GM21381 (cell line): ENCODE data around the gene TM4SF1.

Experiments
- ATAC-seq: cut with Tn5 transposase; IDR thresholded peaks from one replicate; pipeline ENCODE4 v1.9.1; 2021; ENCODE audit warnings: mild to moderate bottlenecking, moderate library complexity; ENCODE audit not compliant: unreplicated experiment

TM4SF1 gene

GRCh38 chr3:149377408-149378364 is at the start of gene TM4SF1:
Gene TM4SF1 (minus strand): TSS chr3:149377649. CDS start chr3:149377547, 102 bp downstream.
- ATAC-seq: no peak

DNA sequence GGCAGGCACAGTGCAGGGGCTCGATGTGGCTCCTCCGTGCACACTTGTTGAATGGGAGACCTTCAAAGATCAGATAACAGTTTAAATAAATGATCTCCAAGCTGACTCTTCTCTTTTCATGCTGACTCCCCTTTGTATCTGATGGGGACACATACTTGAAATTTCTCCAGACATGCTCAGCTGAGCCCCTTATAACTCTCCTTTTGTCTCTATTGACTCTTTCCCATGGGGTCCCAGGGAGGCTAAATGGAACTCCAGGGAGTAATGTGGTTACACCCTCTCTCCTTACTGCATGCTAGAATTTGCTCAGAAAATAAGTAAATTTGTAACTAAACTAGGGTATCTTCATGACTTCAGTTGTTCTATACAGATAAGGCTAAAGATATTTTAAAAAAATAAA is 48.9 kb upstream of the TM4SF1 start:
- ATAC-seq: no peak

- ATAC-seq: no peak
These were observed 47.5 kb upstream of the TM4SF1 start for GRCh38 chr3:149424918-149425317.

DNA sequence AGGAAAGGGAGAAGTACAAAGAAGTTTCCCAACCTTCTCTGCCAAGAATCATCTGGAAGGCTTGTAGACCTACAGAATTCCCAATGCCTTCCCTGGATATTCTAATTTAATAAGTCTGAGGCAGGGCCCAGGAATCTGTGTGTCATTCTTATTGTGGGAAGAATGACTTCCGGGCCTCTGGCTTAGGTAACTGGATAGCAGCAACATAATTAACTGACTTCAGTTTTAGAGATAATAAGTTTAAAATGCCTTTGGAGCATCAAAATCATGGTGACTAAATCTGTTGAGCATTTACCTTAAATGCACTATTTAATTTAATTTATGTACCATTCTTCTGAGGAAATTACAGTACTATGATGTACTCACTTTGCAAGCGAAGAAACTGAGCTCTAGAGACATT is 44.3 kb upstream of the TM4SF1 start:
- ATAC-seq: no peak

- ATAC-seq: no peak
These were observed 42.4 kb upstream of the TM4SF1 start for GRCh38 chr3:149419816-149420215.

DNA sequence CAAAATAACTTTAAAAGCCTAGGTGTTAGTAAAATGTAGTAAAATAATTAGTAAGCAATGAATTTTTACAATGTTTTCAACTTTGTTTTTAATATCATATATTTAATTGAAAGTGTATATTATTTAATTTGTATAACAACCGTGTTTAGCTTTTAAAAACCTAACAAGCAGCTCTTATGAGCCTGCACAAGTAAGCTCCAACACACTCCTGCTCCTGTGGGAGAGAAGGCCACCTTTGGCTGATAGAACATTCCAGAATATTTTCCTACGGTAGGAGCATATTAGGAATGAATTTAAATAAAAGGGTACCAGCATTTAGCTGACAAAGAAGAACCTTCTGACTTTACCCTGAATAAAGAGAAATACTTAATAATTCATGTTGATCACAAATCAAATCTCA is 40.3 kb upstream of the TM4SF1 start:
- ATAC-seq: no peak

GRCh38 chr3:149417174-149417573 is 39.7 kb upstream of the TM4SF1 start:
- peak; percentile 93 for ATAC-seq

- no peak for ATAC-seq
These were observed 38.0 kb upstream of the TM4SF1 start for GRCh38 chr3:149415484-149415883.

- ATAC-seq: no peak
These were observed 37.2 kb upstream of the TM4SF1 start for GRCh38 chr3:149414557-149415231.

DNA sequence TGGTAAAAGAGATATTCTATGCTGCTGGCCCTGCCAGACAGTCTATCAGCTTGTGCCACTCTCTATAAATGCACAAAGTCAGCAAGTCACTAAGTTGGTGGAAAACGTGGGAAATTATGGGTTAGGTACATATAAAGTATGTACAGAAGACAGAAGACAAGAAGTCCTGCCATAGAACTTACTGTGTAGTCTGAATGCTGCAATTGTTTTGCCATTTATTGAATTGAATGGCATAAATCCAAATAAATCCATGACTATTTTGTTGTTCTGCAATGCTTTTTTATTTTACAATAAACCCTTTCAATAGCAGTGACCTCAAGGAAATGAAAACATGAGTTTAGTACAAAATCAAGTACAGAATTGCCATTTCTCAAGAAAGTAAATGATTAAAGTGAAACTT is 34.1 kb upstream of the TM4SF1 start:
- ATAC-seq: no peak

DNA sequence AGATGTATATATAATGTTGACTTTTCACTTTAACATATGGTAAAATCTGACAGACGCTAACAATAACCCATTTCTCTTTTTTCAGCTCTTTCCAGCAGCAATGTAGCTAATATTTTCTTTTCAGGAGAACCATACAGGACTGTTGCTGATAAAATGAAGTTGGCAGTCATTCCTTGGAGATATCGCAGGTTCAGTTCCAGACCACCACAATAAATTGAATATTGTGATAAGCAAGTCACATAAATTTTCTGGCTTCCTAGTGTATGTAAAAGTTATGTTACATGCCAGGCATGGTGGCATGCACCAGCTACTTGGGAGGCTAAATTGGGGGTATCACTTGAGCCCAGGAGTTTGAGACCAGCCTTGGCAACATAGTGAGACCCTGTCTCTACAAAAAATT is 31.9 kb upstream of the TM4SF1 start:
- no peak for ATAC-seq

- ATAC-seq: no peak
These were observed 30.4 kb upstream of the TM4SF1 start for GRCh38 chr3:149407898-149408297.

GRCh38 chr3:149406244-149406752 is 28.8 kb upstream of the TM4SF1 start:
- no peak for ATAC-seq

GRCh38 chr3:149403443-149403842 is 26.0 kb upstream of the TM4SF1 start:
- no peak for ATAC-seq

- no peak for ATAC-seq
These were observed 25.0 kb upstream of the TM4SF1 start for GRCh38 chr3:149402481-149402880.

GRCh38 chr3:149401926-149402310 is 24.5 kb upstream of the TM4SF1 start:
- no peak for ATAC-seq

DNA sequence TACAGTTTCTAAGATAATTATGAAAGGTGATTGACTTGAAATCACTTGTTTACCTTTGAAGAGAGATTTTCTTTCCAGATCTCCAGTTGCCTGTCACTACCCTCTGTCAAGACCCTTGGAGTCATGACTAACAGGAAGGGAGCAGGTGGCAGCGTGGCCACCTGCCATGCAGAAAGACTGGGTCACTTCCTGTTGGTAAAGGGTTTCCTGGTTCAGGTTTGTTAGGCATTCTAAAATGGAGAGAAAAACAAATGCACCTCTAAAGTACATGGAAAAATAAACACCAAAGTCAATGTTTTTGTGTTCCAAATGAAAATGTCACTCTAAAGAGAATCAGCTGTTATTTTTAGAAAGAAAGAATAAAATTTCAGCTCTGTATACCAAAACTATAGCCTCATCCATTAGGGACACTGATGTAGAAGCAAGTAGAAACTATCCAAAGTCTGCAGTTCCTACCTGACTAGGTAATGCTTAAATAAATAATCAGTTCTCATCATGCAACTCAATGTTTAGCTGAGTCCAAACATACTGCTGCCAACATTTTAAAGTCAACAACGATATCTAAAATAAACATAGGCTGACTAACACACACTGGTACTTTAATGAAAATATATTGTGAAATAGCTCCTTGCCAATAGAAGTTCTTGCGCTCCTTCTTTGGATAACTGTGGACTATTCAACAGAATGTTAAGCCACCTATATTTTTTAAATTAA is 23.9 kb upstream of the TM4SF1 start:
- ATAC-seq: no peak

DNA sequence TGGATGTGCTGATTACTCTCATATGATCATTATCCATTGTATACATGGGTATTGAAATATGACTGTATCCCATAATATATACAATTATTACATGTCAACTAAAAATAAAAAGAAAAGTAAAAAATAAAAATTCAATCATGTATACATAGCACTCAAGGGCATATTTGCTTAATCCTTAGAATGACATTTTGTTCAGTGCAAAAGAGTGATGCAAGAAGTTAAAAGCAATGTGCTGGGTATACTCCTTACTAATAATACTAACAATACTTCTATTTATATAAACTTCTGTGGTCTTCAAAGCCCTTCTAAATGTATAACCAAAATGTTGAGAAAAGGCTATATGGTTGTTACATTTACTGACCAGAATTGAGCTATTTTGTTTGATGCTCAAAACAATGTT is 23.2 kb upstream of the TM4SF1 start:
- ATAC-seq: no peak

- ATAC-seq: no peak
These were observed 20.8 kb upstream of the TM4SF1 start for GRCh38 chr3:149398296-149398695.

- no peak for ATAC-seq
These were observed 20.1 kb upstream of the TM4SF1 start for GRCh38 chr3:149397528-149397927.

DNA sequence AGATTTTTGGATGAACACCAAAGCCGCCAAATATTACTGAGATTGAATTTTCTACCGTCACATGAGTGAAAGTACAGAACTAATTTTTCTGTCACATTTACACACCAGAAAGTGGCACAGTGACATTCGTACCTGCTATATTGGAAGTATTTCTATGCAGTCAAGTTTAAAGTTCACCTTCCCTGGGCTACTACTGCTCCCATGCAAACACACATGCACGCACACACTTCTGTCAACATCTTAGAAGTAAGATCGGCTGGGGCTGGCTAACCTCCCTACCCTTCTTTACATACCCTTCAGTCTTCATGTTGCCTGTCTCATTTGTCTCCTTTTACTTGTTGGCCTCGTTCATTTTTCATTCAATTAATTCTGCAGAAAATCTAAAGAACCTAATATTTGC is 19.0 kb upstream of the TM4SF1 start:
- ATAC-seq: no peak
